GM12873 (cell line): Measurements from ENCODE around the gene GPR146.

Source experiments
- CTCF ChIP-seq: IDR thresholded peaks from 2 replicates; pipeline ENCODE4 v1.5.1; 2012; ENCODE audit warnings: low read depth, mild to moderate bottlenecking, moderate library complexity, low read length, control low read depth; ENCODE audit not compliant: insufficient read depth; ENCODE audit errors: missing control alignments

Gene GPR146

GRCh38 chr7:1087952-1088920 is 43.9 kb downstream of the GPR146 start, which contains the start of gene GPER1:
TSS of gene GPER1 (plus strand) at chr7:1088113. CDS start at chr7:1091729, 3,616 bp downstream.
- no peak for TF ChIP-seq CTCF

GRCh38 chr7:1090236-1090635 is 45.9 kb downstream of the GPR146 start:
- TF ChIP-seq CTCF = no peak

DNA sequence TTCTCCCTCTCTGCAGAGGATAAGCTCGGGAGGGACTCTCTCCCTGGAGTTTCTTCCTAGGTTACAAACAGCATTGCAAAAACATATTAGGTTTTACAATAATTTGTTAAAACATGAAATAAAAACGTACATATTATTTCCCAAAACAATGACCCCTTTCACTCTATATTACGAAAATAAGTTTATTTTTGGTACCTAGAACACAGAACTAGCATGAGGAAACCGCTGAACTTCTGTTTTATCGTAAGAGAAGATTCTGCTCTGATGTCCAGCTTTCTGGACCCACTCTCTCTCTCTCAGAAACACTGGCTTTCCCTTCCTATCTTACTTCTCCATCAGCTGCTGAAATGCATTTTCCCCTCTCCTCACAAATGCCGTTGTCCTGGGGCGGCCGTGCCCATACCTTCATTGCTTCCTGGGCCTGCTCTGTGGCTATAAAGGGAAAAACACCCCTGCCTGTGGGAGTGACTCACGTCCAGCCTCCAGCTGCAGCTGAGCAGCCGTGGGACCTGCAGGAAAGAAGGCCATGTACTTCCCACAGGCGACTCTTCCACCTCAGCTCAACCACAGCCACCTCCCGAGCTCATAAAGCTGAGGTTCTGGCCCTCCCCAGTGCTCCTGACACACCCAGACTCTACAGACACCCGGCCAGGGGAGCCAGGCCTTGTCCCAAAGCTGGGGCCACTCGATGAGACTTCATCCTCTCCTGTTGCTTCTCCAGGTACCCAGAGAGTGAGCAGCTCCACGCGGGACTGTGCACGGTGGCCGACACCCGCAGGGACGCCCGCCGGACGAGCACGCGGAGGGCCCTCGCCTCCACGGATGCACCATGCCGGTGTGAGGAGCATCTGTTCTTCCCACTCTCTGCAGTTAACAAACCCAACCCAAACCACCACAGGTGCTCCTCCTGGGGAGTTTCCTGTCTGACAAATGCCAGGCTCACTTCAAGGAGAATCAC is 46.6 kb downstream of the GPR146 start:
- TF ChIP-seq CTCF = no peak

DNA sequence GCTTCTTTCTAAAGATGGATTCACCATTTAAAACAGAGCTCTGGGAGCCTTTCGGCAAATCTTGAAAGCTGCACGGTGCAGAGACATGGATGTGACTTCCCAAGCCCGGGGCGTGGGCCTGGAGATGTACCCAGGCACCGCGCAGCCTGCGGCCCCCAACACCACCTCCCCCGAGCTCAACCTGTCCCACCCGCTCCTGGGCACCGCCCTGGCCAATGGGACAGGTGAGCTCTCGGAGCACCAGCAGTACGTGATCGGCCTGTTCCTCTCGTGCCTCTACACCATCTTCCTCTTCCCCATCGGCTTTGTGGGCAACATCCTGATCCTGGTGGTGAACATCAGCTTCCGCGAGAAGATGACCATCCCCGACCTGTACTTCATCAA is 47.3 kb downstream of the GPR146 start:
- no peak for TF ChIP-seq CTCF

DNA sequence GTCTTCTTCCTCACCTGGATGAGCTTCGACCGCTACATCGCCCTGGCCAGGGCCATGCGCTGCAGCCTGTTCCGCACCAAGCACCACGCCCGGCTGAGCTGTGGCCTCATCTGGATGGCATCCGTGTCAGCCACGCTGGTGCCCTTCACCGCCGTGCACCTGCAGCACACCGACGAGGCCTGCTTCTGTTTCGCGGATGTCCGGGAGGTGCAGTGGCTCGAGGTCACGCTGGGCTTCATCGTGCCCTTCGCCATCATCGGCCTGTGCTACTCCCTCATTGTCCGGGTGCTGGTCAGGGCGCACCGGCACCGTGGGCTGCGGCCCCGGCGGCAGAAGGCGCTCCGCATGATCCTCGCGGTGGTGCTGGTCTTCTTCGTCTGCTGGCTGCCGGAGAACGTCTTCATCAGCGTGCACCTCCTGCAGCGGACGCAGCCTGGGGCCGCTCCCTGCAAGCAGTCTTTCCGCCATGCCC is 47.9 kb downstream of the GPR146 start:
- no peak for TF ChIP-seq CTCF

- TF ChIP-seq CTCF = no peak
These were observed 48.6 kb downstream of the GPR146 start for GRCh38 chr7:1092806-1093501.

GRCh38 chr7:1093502-1093843 is 49.1 kb downstream of the GPR146 start:
- no peak for TF ChIP-seq CTCF
